ENCODE data around the gene ELOB. TPM values are rescaled to one million over a fixed set of nuclear protein-coding genes. Genes with fewer than 3 reads are reported as not detected.
A peak's percentile ranks its signal among the peaks of the same experiment; 100 is the strongest.

The ELOB gene
- total RNA-seq, 1 experiment from 2014 or later: 398 TPM

GRCh38 chr16:2810651-2811050, 33.6 kb upstream of the ELOB start:
- no peak for DNase-seq (ENCODE audit: low spot score)

DNA sequence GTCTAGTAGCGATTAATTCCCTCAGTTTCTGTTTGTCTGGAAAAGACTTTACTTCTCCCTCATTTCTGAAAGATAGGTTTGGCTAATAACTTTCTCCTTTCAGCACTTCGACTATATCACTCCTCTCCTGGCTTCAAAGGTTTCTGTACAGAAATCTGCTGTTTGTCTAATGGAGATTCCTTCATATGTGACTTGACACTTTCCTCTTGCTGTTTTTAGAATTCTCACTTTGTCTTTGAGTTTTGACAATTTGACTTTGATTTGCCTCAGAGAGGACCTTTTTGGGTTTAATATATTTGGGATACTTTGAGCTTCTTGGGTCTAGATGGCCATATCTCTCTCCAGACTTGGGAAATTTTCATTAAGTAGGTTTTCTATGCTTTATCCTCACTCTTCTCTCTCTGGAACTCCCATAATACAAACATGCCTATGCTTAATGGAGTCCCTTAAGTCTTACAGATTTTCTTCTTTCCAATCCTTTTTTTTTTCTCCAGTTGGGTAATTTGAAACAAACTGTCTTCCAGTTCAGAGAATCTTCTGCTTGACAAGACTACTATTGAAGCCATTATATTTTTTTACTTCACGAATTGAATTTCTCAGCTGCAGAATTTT, 32.2 kb upstream of the ELOB start:
- no peak for DNase-seq (ENCODE audit: low spot score)

- DNase-seq (ENCODE audit: low spot score): no peak
Observed at GRCh38 chr16:2808181-2808580, 31.1 kb upstream of the ELOB start.

DNA sequence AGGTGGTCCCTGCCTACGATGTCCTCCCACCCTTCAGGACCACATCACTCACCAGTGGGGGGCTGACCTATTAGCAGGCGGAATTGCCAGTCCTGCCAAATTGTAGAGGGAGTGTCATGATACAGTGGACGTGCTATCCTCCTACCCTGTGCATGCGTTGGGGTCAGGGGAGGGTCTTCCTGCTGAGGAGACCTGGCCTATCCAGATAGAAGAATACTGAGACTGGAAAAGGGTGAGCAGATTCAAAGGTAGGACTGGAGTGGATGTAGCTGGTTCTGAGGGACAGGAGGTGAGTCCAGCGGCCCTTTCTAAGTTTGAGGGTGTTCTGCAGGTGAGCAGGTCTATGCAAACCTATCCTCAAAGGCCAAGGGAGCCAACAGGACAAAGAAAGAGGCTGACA, 29.2 kb upstream of the ELOB start:
- no peak for DNase-seq (ENCODE audit: low spot score)

- DNase-seq (ENCODE audit: low spot score): no peak
Observed at GRCh38 chr16:2804728-2805127, 27.6 kb upstream of the ELOB start.

GRCh38 chr16:2803545-2804195, 26.6 kb upstream of the ELOB start:
- no peak for DNase-seq (ENCODE audit: low spot score)

DNA sequence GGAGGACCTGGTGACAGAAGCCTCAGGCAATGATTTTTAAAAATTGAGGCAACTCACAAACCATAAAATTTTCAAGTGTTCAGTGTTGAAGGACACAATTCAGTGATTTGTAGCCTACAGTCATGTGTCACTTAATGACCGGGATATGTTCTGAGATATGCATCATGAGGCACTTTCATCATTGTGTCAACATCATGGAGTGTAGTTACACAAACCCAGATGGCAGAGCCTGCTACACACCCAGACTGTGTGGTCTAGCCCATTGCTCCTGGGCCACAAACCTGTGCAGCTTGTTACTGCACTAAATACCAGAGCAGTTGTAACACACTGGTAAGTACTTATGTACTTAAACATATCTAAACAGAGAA, 22.8 kb upstream of the ELOB start:
- DNase-seq (ENCODE audit: low spot score): peak; percentile 36

DNA sequence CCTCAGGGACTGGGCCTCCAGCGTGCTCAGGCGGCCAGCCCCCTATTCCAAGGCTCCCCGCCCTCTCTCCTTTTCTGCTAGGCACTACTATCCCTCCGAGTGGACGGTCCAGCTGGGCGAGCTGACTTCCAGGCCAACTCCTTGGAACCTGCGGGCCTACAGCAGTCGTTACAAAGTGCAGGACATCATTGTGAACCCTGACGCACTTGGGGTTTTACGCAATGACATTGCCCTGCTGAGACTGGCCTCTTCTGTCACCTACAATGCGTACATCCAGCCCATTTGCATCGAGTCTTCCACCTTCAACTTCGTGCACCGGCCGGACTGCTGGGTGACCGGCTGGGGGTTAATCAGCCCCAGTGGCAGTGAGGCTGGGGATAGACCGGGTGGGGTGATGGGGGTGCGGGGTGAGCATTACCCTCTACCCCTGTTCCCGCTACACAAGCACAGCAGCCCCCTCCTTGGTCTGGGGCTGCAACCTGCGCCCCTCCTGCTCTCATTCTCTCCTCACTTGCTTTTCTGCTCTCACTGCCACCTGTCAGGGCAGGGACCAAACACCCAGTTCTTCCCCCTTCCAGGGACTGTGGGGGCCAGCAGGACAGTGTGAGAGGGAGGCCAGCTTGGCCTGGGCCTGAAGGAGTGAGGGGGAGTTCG, 22.3 kb upstream of the ELOB start:
- no peak for DNase-seq (ENCODE audit: low spot score)

GRCh38 chr16:2798723-2799204, 21.7 kb upstream of the ELOB start:
- no peak for DNase-seq (ENCODE audit: low spot score)

- no peak for DNase-seq (ENCODE audit: low spot score)
Observed at GRCh38 chr16:2795395-2796143, 18.5 kb upstream of the ELOB start.

GRCh38 chr16:2792940-2793339, 15.9 kb upstream of the ELOB start:
- no peak for DNase-seq (ENCODE audit: low spot score)

DNA sequence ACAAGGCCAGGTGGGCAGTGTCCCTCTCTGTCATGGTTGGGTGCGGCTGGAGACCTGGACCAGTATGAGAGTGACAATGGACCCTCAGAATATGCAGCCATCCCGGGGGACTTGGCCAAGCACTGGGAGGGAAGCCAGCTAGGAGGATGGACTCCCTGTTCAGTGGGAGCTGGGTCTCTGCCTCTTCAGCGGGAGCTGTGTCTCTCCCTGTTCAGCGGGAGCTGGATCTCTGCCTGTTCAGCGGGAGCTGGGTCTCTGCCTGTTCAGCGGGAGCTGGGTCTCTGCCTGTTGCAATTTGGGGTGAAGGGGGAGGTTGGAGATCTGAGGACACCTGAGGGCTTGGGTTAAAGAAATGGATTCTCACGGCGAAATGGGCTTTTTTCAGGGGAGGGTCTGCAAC, 14.1 kb upstream of the ELOB start:
- no peak for DNase-seq (ENCODE audit: low spot score)

DNA sequence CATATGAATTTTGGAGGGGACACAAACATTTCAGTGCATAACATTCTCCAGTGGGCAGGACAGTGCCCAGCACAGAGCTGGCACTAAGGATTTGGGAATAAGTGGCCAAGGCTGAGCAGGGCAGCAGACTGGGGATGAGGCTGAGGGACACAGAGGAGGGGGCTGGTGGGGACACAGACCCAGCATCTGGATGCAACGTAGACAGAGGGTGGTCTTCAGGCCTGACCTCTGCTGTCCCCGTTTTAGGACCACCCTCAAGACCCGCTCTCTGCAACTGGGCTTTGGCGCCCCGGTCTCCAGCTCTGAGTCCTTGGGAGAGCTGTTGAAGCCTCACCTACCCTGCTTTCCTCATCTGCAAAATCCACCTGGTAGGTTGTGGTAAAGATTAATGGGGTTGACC, 13.6 kb upstream of the ELOB start:
- DNase-seq (ENCODE audit: low spot score): no peak

DNA sequence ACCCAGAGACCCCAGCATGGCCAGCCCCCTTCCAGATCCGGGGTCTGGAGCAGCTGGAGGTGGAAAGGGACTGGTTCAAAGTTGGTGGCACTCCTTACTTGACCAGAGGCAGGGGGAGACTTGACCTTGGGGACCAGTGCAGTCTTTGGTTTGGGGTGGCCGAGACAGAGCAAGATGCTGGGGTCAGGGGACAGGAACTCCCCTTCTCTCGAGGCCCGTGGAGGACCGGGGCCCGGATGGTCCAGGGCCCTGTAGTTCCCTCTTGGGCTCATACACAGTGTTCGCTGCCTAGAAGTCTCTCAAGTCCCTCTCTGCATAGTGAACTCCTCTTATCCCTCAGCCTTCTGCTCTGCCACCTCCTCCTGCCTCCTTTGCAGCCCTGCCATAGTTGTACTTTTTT, 10.9 kb upstream of the ELOB start:
- no peak for DNase-seq (ENCODE audit: low spot score)

DNA sequence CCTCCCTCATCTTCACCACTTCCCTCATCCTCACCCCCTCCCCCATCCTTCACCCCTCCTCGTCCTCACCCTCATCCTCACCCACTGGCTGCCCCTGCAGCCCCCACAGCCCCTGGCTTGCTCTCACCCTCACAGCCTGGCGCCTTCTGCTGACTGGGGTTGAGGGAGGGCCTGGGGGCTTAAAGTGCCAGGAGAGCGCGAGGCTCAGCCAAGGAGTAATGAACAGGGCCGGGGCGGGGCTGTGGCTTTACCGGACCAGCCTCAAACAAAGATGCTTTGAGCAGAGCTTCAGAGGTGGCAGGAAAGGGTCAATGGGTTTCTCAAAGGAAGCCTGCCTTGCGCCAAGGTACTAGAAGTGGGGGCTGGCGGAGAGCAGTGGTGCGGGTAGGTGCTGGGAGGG, 10.3 kb upstream of the ELOB start, which contains the start of gene PRSS33:
Gene PRSS33 (minus strand): TSS at position 155 of the 400 bp plus-strand sequence. CDS start 1,013 bp downstream, outside the sequence.
- DNase-seq (ENCODE audit: low spot score): no peak

GRCh38 chr16:2786826-2787151, 9.7 kb upstream of the ELOB start:
- no peak for DNase-seq (ENCODE audit: low spot score)

DNA sequence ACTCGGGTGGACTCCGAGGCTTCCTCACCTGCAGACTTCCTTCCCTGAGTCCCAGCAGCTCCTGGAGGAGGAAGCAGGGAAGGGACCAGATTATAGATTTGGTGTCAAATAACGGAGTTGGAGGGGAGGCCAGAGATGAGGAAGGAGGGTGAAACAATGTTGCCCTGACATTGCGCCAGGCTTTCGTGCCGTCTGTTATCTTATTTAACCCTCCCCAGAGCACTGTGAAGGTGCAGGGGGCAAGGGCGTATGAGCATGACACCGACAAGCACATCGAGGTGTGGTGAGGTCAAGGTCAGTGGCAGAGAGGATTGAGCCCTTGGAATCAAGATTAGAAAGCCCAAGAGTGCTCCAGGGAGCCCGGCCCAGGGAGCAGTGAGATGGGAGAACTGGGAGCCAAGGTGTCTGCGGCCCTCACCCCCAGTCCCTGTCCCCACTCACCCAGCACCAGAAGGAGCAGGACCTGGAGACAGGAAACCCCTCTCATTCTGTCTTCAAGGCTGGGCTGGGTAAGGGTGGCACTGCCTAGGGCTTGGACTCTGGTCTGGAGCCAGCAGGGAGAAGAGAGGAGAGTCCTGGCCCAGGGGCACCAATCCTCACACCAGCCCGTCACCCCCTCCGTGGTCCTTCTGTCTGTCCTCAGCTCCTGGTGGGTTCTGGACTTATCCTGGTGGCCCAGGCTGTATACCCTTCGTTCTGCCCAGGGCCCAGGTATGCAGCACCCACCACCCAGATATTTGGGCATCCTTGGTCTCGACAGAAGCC, 9.2 kb upstream of the ELOB start:
- DNase-seq (ENCODE audit: low spot score): no peak

GRCh38 chr16:2785101-2785991, 8.3 kb upstream of the ELOB start:
- no peak for DNase-seq (ENCODE audit: low spot score)

DNA sequence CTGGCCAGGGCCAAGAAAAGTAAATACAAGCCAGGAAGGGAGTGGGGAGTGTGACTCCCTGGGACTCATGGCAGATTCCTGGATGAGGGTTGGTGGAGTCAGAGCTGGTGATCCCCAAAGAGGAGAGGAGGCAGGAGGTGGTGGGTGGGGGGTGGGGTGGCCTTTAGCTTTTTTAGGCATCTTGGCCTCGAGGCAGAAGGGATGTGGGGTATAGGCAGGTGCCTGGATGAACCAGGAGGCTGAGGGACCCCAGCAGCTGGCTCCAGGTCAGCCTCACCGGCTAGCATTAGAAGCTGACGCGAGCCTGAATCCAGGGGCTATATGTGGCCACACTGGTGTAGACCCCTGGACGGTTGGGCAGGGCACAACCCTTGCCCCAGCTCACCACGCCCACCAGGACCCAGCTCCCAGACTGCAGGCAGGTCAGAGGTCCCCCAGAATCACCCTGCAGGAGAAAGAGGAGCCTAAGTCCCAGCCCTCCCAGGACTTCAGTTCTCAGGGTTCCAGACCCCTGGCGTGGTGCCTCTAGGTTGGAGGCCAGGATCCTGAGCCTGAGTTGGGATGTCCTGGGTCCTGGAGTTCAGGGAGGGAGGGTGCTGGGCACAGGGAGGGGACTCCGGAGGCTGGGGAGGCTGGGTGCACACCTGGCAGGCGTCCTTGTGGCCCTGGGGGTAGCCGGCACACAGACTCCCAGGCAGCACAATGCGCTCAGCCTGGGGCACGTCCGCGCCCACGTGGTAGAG, 7.4 kb upstream of the ELOB start:
- DNase-seq (ENCODE audit: low spot score): no peak

All from HT-29 (cell line).